MG63 (cell line): ENCODE measurements around the gene GPR37. TPM values are rescaled to one million over a fixed set of nuclear protein-coding genes. Genes with fewer than 3 reads are reported as not detected.

ENCODE experiments used
- DNase-seq: peaks from one replicate; pipeline ENCODE4 v3.0.0-alpha.2; 2020
- H3K27me3 ChIP-seq: fragments of 250-450 bp; sonication (Bioruptor Pico); 2 replicates; pipeline ENCODE4 v1.5.1; 2020; ENCODE audit warnings: mild to moderate bottlenecking, moderate library complexity
- H3K36me3 ChIP-seq: fragments of 250-450 bp; sonication (Bioruptor Pico); 2 replicates; pipeline ENCODE4 v1.5.1; 2020; ENCODE audit warnings: mild to moderate bottlenecking, moderate library complexity
- H3K4me3 ChIP-seq: fragments of 250-450 bp; sonication (Bioruptor Pico); 2 replicates; pipeline ENCODE4 v1.5.1; 2020; ENCODE audit warnings: mild to moderate bottlenecking, moderate library complexity
- H3K9me3 ChIP-seq: fragments of 250-450 bp; sonication (Bioruptor Pico); 2 replicates; pipeline ENCODE4 v1.5.1; 2020; ENCODE audit warnings: mild to moderate bottlenecking, moderate library complexity
- total RNA-seq: library from RNA; depleted of rRNA; stranded (reverse); fragments of >200 nt; shearing (Covaris generic); gene quantifications from 2 replicates; pipeline ENCODE4 v1.2.3, GENCODE V29; 2014; ENCODE audit warnings: low replicate concordance; rRNA removed

GPR37 gene
- total RNA-seq, 1 experiment from 2014 or later = 0.07 TPM

- no peaks in the 10 kb centered on the region for H3K27me3 ChIP-seq
- DNase-seq = peak; percentile 20
- H3K9me3 ChIP-seq = no peaks in the 10 kb centered on the region
- no peaks in the 10 kb centered on the region for H3K36me3 ChIP-seq
- H3K4me3 ChIP-seq = no peak overlapping the region
These were observed 47.4 kb downstream of the GPR37 start for GRCh38 chr7:124718032-124718766.

- DNase-seq = no peak
- H3K36me3 ChIP-seq = no peaks in the 10 kb centered on the region
- no peaks in the 10 kb centered on the region for H3K9me3 ChIP-seq
These were observed 48.7 kb downstream of the GPR37 start for GRCh38 chr7:124716894-124717293.

GRCh38 chr7:124713086-124713485, 52.5 kb downstream of the GPR37 start:
- Histone ChIP-seq H3K36me3 (no peaks in the 10 kb centered on the region), H3K4me3 (no peak overlapping the region), H3K9me3 (no peaks in the 10 kb centered on the region; the same call in 1 of the 2 replicates), H3K27me3 (no peaks in the 10 kb centered on the region)
- DNase-seq = peak; percentile 43

More at GRCh38 chr7:124716894-124717293, 48.7 kb downstream of the GPR37 start:
- H3K4me3 ChIP-seq = no peak overlapping the region
- no peaks in the 10 kb centered on the region for H3K27me3 ChIP-seq

- no peaks in the 10 kb centered on the region for H3K36me3 ChIP-seq
- H3K9me3 ChIP-seq = peaks cover 7% of the 10 kb centered on the region
- no peak overlapping the region for H3K4me3 ChIP-seq
- DNase-seq = no peak
- H3K27me3 ChIP-seq = no peaks in the 10 kb centered on the region
These were observed 53.6 kb downstream of the GPR37 start for GRCh38 chr7:124712017-124712416.

- no peak for DNase-seq
- Histone ChIP-seq H3K4me3 (no peak overlapping the region), H3K9me3 (peaks cover 3% of the 10 kb centered on the region; the same call in 1 of the 2 replicates)
These were observed 63.2 kb downstream of the GPR37 start for GRCh38 chr7:124702385-124702784.

GRCh38 chr7:124701955-124702354, 63.6 kb downstream of the GPR37 start:
- no peaks in the 10 kb centered on the region for H3K9me3 ChIP-seq
- H3K27me3 ChIP-seq = no peaks in the 10 kb centered on the region
- H3K4me3 ChIP-seq = no peak overlapping the region
- H3K36me3 ChIP-seq = no peaks in the 10 kb centered on the region
- peak; percentile 9 for DNase-seq

More at GRCh38 chr7:124702385-124702784, 63.2 kb downstream of the GPR37 start:
- Histone ChIP-seq H3K36me3 (no peaks in the 10 kb centered on the region), H3K27me3 (no peaks in the 10 kb centered on the region)

GRCh38 chr7:124700655-124701054, 64.9 kb downstream of the GPR37 start:
- Histone ChIP-seq H3K36me3 (no peaks in the 10 kb centered on the region), H3K9me3 (no peaks in the 10 kb centered on the region), H3K4me3 (no peak overlapping the region), H3K27me3 (no peaks in the 10 kb centered on the region)
- no peak for DNase-seq

- no peak overlapping the region for H3K4me3 ChIP-seq
- H3K9me3 ChIP-seq = no peaks in the 10 kb centered on the region
- no peak for DNase-seq
- no peaks in the 10 kb centered on the region for H3K27me3 ChIP-seq
- H3K36me3 ChIP-seq = no peaks in the 10 kb centered on the region
These were observed 66.6 kb downstream of the GPR37 start for GRCh38 chr7:124698964-124699363.

GRCh38 chr7:124697746-124698145, 67.8 kb downstream of the GPR37 start:
- Histone ChIP-seq H3K36me3 (no peaks in the 10 kb centered on the region), H3K27me3 (no peaks in the 10 kb centered on the region), H3K9me3 (no peaks in the 10 kb centered on the region), H3K4me3 (no peak overlapping the region)
- no peak for DNase-seq

Other genes starting within 250 kb of the GPR37 start
- gene POT1, start 164.0 kb upstream of the GPR37 start, total RNA-seq = 10.5 and 47.3 TPM in 2 replicates